K562 (cell line): ENCODE results near the gene CT45A10. TPM values are rescaled to one million over a fixed set of nuclear protein-coding genes. Genes with fewer than 3 reads are reported as not detected.

Experiments
- AFF4 ChIP-seq: sonication (generic); formaldehyde crosslinking; IDR thresholded peaks from 2 replicates; pipeline ENCODE4 v1.8.0; 2023; ENCODE audit warnings: mild to moderate bottlenecking, missing genetic modification reagents
- CBFB ChIP-seq: sonication (generic); formaldehyde crosslinking; IDR thresholded peaks from 2 replicates; pipeline ENCODE4 v1.4.0; 2020; ENCODE audit warnings: mild to moderate bottlenecking, missing genetic modification reagents
- CBX8 ChIP-seq: fragments of 200-600 bp; sonication (generic); IDR thresholded peaks from 2 replicates; pipeline ENCODE4 v1.6.1; 2012; ENCODE audit warnings: borderline replicate concordance, mixed run types, low read depth, mild to moderate bottlenecking, moderate library complexity, mixed read lengths, low read length, control low read depth, inconsistent platforms; ENCODE audit not compliant: poor library complexity, severe bottlenecking; ENCODE audit errors: extremely low read depth
- CTBP1 ChIP-seq: fragments of 450-650 bp; IDR thresholded peaks from 2 replicates; pipeline ENCODE4 v1.6.1; 2016; ENCODE audit warnings: borderline replicate concordance
- CTCF ChIP-seq, 3 experiments: IDR thresholded peaks in 2 of 3; conservative IDR thresholded peaks in 1 of 3; 2 replicates each; pipeline ENCODE4 v1.5.1; 2011 to 2012; ENCODE audit warnings: low read length in 3 of 3, mild to moderate bottlenecking in 3 of 3, control low read depth in 2 of 3, improper control_type of control experiment in 1 of 3, inconsistent platforms in 1 of 3, low read depth in 1 of 3, mixed read lengths in 1 of 3, moderate library complexity in 1 of 3; ENCODE audit not compliant: insufficient read depth in 2 of 3
- E2F4 ChIP-seq: sonication (generic); formaldehyde crosslinking; IDR thresholded peaks from 2 replicates; pipeline ENCODE4 v1.8.0; 2022; ENCODE audit warnings: mild to moderate bottlenecking, low read depth, missing genetic modification reagents
- E2F8 ChIP-seq: fragments of 450-650 bp; IDR thresholded peaks from 2 replicates; pipeline ENCODE4 v1.7.1; 2018; ENCODE audit warnings: mild to moderate bottlenecking, low read depth; ENCODE audit not compliant: partially characterized antibody
- EGR1 ChIP-seq: fragments of 450-650 bp; conservative IDR thresholded peaks from 2 replicates; pipeline ENCODE4 v1.6.1; 2017; ENCODE audit warnings: mild to moderate bottlenecking
- HDGF ChIP-seq: fragments of 450-650 bp; IDR thresholded peaks from 2 replicates; pipeline ENCODE4 v1.6.1; 2016
- HES1 ChIP-seq: fragments of 450-650 bp; IDR thresholded peaks from 2 replicates; pipeline ENCODE4 v1.6.1; 2016; ENCODE audit warnings: low read depth, mild to moderate bottlenecking, moderate library complexity
- HMGN3 ChIP-seq: IDR thresholded peaks from 2 replicates; pipeline ENCODE4 v1.6.1; 2011; ENCODE audit warnings: borderline replicate concordance, low read depth, mild to moderate bottlenecking, mixed read lengths, low read length; ENCODE audit not compliant: insufficient read length; ENCODE audit errors: extremely low read depth
- KLF16 ChIP-seq: IDR thresholded peaks from 2 replicates; pipeline ENCODE4 v1.6.1; 2016; ENCODE audit warnings: antibody characterized with exemption
- POLR2G ChIP-seq: fragments of 200-400 bp; formaldehyde crosslinking; IDR thresholded peaks from 2 replicates; pipeline ENCODE4 v1.6.1; 2017; ENCODE audit warnings: low read depth, mild to moderate bottlenecking, antibody characterized with exemption, low read length, moderate library complexity
- SIX5 ChIP-seq, 2 experiments: IDR thresholded peaks; 2 replicates each; pipeline ENCODE4 v1.6.1; 2011; ENCODE audit warnings: low read length in 2 of 2, borderline replicate concordance in 1 of 2, low read depth in 1 of 2, mild to moderate bottlenecking in 1 of 2, moderate library complexity in 1 of 2; ENCODE audit not compliant: insufficient read depth in 1 of 2
- TAL1 ChIP-seq: fragments of 450-650 bp; IDR thresholded peaks from 2 replicates; pipeline ENCODE4 v1.6.1; 2016; ENCODE audit warnings: mild to moderate bottlenecking
- ZNF584 ChIP-seq: fragments of 200-800 bp; sonication (Bioruptor generic); IDR thresholded peaks from 2 replicates; pipeline ENCODE4 v1.6.1; 2016; ENCODE audit warnings: low read depth, mild to moderate bottlenecking, missing genetic modification characterization, missing compliant biosample characterization
- polyA plus RNA-seq, 8 experiments: library from polyadenylated mRNA; depleted of rRNA in 4 of 8; stranded (reverse) in 5 of 8; unstranded in 3 of 8; fragments of >200 nt; fragmentation: Nextera tagmentation in 2 of 8; fragmentation: Illumina TruSeq in 1 of 8; extraction: Ambion mirVana in 2 of 8; extraction: Trizol in 1 of 8; gene quantifications; 2 replicates each; pipeline versions ENCODE4 v1.2.1 to v1.2.3, GENCODE V29; 2011 to 2014; ENCODE audit warnings: inconsistent platforms in 1 of 8, missing spikeins in 1 of 8
- total RNA-seq, 7 experiments: library from RNA; depleted of rRNA in 6 of 7; stranded (reverse); fragments of >200 nt in 6 of 7; fragmentation: Illumina TruSeq in 2 of 7; extraction: Trizol in 2 of 7; gene quantifications; 2 replicates each; pipeline versions ENCODE4 v1.2.1 to v1.2.3, GENCODE V29; 2011 to 2021; ENCODE audit warnings: low replicate concordance in 1 of 7

CT45A10 gene
- total and polyA plus RNA-seq, 9 of the 15 experiments (the other 6 are each of a cell fraction or from before 2014, with no cell fraction given): 78.1 to 175 (median 102) TPM

- TF ChIP-seq AFF4 (CRISPR knock-in tag): 0 out of 2 replicates have a peak, but pooled peaks have one; percentile 32
- no peak for TF ChIP-seq ZNF584 (CRISPR knock-in tag)
- TF ChIP-seq E2F8: peak; percentile 78
- peak; percentile 61; the same call in 1 of the 2 replicates for TF ChIP-seq HES1
- TF ChIP-seq SIX5 (IDR thresholded peaks at IDR 0.05; ENCODE audit: borderline replicate concordance in 1 of 2, insufficient read depth in 1 of 2, low read depth in 1 of 2, low read length in 2 of 2): no peak
- TF ChIP-seq TAL1: no peak
- TF ChIP-seq EGR1: peak; percentile 13; the same call in 1 of the 2 replicates
- no peak for TF ChIP-seq CBFB (CRISPR knock-in tag)
- peak; percentile 86 for TF ChIP-seq POLR2G
- no peak for TF ChIP-seq HDGF
- peak; percentile 98 for TF ChIP-seq CTBP1
- peak; percentile 8; the same call in 1 of the 2 replicates for TF ChIP-seq KLF16
- no peak for TF ChIP-seq HMGN3
- TF ChIP-seq CTCF (IDR thresholded peaks at IDR 0.05 in 2 of 3, conservative IDR thresholded peaks at IDR 0.05 in 1 of 3; ENCODE audit: insufficient read depth in 2 of 3, low read depth in 1 of 3, low read length in 3 of 3): peak; percentile 85 to 98 (median 85)
- no peak for TF ChIP-seq E2F4 (CRISPR knock-in tag)
- no peak for TF ChIP-seq CBX8
Measured at GRCh38 chrX:135893294-135893817, at the start of gene CT45A10, which contains the start of gene SAGE1 (continued).
